Keratinocyte (primary cell): ENCODE data around the gene SH2B2. TPM values are rescaled to one million over a fixed set of nuclear protein-coding genes. Genes with fewer than 3 reads are reported as not detected.

Source experiments
- DNase-seq: peaks from one replicate; pipeline ENCODE4 v3.0.0-alpha.2; 2011; ENCODE audit warnings: low read depth, missing footprints, low spot score
- FAIRE-seq: peaks from 2 replicates; lab custom pipeline; 2011; peaks lifted over from hg19 to GRCh38; lab: Jason Lieb, UNC
- H2AFZ ChIP-seq: 2 replicates; pipeline ENCODE4 v1.6.0; 2012; ENCODE audit warnings: low read length, control low read depth, inconsistent platforms; ENCODE audit not compliant: control insufficient read depth
- H3K27ac ChIP-seq: 2 replicates; pipeline ENCODE4 v1.5.1; 2011; ENCODE audit warnings: low read length; ENCODE audit not compliant: control insufficient read depth, insufficient read depth
- H3K27me3 ChIP-seq: 3 replicates; pipeline ENCODE4 v1.6.0; 2011; ENCODE audit warnings: low read length; ENCODE audit not compliant: control insufficient read depth, insufficient read depth; ENCODE audit errors: extremely low read depth
- H3K36me3 ChIP-seq, 2 experiments: 2 replicates in 1 of 2; 3 replicates in 1 of 2; pipeline ENCODE4 v1.5.1; 2011; ENCODE audit warnings: low read length in 2 of 2, mild to moderate bottlenecking in 1 of 2; ENCODE audit not compliant: control insufficient read depth in 2 of 2, insufficient read depth in 2 of 2; ENCODE audit errors: extremely low read depth in 1 of 2
- H3K4me1 ChIP-seq: 3 replicates; pipeline ENCODE4 v1.5.1; 2011; ENCODE audit warnings: low read length; ENCODE audit not compliant: control insufficient read depth, insufficient read depth; ENCODE audit errors: extremely low read depth
- H3K4me2 ChIP-seq: 3 replicates; pipeline ENCODE4 v1.6.0; 2011; ENCODE audit warnings: low read depth, low read length; ENCODE audit not compliant: control insufficient read depth, insufficient read depth; ENCODE audit errors: extremely low read depth
- H3K4me3 ChIP-seq, 3 experiments: fragments of 200-600 bp in 1 of 3; sonication (generic) in 1 of 3; 2 replicates in 2 of 3; 3 replicates in 1 of 3; pipeline ENCODE4 v1.5.1; 2011 to 2016; ENCODE audit warnings: low read length in 3 of 3, mild to moderate bottlenecking in 3 of 3, control low read depth in 2 of 3, inconsistent platforms in 1 of 3, low read depth in 1 of 3, mixed read lengths in 1 of 3, mixed run types in 1 of 3, moderate library complexity in 1 of 3; ENCODE audit not compliant: control insufficient read depth in 2 of 3, insufficient read depth in 2 of 3; ENCODE audit errors: extremely low read depth in 1 of 3
- H3K79me2 ChIP-seq: 2 replicates; pipeline ENCODE4 v1.6.0; 2012; ENCODE audit warnings: low read length; ENCODE audit not compliant: control insufficient read depth, insufficient read depth
- H3K9ac ChIP-seq: 3 replicates; pipeline ENCODE4 v1.6.0; 2011; ENCODE audit warnings: low read length; ENCODE audit not compliant: control insufficient read depth, insufficient read depth; ENCODE audit errors: extremely low read depth
- H3K9me1 ChIP-seq: 3 replicates; pipeline ENCODE4 v1.6.0; 2011; ENCODE audit warnings: low read length; ENCODE audit not compliant: control insufficient read depth, insufficient read depth; ENCODE audit errors: extremely low read depth
- H3K9me3 ChIP-seq: 2 replicates; pipeline ENCODE4 v1.5.1; 2012; ENCODE audit warnings: low read depth, low read length; ENCODE audit not compliant: control insufficient read depth
- H4K20me1 ChIP-seq: 3 replicates; pipeline ENCODE4 v1.6.0; 2011; ENCODE audit warnings: low read length; ENCODE audit not compliant: control insufficient read depth, insufficient read depth; ENCODE audit errors: extremely low read depth
- EZH2 ChIP-seq: IDR thresholded peaks from one replicate; pipeline ENCODE4 v1.6.1; 2012; ENCODE audit warnings: inconsistent platforms, mild to moderate bottlenecking, low read length, moderate library complexity
- dilution Hi-C: fragments of 300-500 bp; cut with MboI; formaldehyde crosslinking; loops from one replicate; pipeline ENCODE4 v1.7.0; 2020; ENCODE audit warnings: low sequenced_read_pairs; ENCODE audit not compliant: extremely low pct_ligation_motif_present
- polyA plus RNA-seq, 5 experiments: library from polyadenylated mRNA; depleted of rRNA in 3 of 5; stranded (reverse) in 3 of 5; stranded (forward) in 1 of 5; unstranded in 1 of 5; fragments of >200 nt; gene quantifications; 1 replicate in 1 of 5; 2 replicates in 3 of 5; 3 replicates in 1 of 5; pipeline versions ENCODE4 v1.2.1 to v1.2.3, GENCODE V29; 2011 to 2012; ENCODE audit warnings: missing spikeins in 2 of 5, low read depth in 1 of 5, low replicate concordance in 1 of 5
- TF ChIP-seq, protein P1 (sequence below), 3 experiments: IDR thresholded peaks in 1 of 3; conservative IDR thresholded peaks in 1 of 3; optimal IDR thresholded peaks in 1 of 3; 2 replicates in 2 of 3; 3 replicates in 1 of 3; pipeline versions ENCODE3 to v1.5.1; 2011; ENCODE audit warnings: low read length in 3 of 3, mild to moderate bottlenecking in 3 of 3, moderate library complexity in 2 of 3, control low read depth in 1 of 3, inconsistent platforms in 1 of 3; ENCODE audit not compliant: insufficient read depth in 2 of 3; ENCODE audit errors: extremely low read depth in 1 of 3

SH2B2 gene
- polyA plus RNA-seq, 1 donor (not counting 4 experiments of a cell fraction or from before 2014, with no cell fraction given): 0.59 TPM

DNA sequence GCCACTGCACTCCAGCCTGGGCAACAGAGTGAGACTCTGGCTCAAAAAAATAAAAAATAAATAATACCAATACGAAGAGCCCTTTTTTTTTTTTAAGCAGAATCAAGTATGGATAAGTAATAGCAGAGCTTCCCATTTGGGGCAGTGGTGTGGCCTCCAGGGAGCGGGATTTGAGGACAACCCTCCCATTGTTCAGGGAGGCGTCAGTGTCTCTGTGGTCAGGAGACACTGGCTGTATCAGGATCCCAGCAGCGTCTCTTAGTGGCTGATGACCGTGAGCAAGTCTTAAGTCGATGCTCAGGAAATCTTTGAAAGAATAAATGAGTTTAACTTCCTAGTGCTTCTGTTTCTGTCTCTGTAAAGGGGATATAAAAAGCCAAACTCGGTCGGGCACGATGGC, 25.2 kb upstream of the SH2B2 start:
- TF ChIP-seq, protein P1, sequence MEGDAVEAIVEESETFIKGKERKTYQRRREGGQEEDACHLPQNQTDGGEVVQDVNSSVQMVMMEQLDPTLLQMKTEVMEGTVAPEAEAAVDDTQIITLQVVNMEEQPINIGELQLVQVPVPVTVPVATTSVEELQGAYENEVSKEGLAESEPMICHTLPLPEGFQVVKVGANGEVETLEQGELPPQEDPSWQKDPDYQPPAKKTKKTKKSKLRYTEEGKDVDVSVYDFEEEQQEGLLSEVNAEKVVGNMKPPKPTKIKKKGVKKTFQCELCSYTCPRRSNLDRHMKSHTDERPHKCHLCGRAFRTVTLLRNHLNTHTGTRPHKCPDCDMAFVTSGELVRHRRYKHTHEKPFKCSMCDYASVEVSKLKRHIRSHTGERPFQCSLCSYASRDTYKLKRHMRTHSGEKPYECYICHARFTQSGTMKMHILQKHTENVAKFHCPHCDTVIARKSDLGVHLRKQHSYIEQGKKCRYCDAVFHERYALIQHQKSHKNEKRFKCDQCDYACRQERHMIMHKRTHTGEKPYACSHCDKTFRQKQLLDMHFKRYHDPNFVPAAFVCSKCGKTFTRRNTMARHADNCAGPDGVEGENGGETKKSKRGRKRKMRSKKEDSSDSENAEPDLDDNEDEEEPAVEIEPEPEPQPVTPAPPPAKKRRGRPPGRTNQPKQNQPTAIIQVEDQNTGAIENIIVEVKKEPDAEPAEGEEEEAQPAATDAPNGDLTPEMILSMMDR (optimal IDR thresholded peaks at IDR 0.05 in 1 of 3, IDR thresholded peaks at IDR 0.05 in 1 of 3, conservative IDR thresholded peaks at IDR 0.05 in 1 of 3; ENCODE audit: extremely low read depth in 1 of 3, insufficient read depth in 2 of 3, low read length in 3 of 3): no peak
- TF ChIP-seq EZH2: no peak
- Histone ChIP-seq H4K20me1 (no peaks in the 10 kb centered on the region), H3K27ac (no peak overlapping the region), H3K4me1 (no peaks in the 10 kb centered on the region), H3K36me3 (no peaks in the 10 kb centered on the region), H3K9ac (no peak overlapping the region), H2AFZ (no peak overlapping the region), H3K9me3 (no peaks in the 10 kb centered on the region), H3K4me3 (no peak overlapping the region), H3K4me2 (no peak overlapping the region), H3K27me3 (no peaks in the 10 kb centered on the region), H3K79me2 (no peaks in the 10 kb centered on the region), H3K9me1 (no peaks in the 10 kb centered on the region)
- DNase-seq: no peak
- FAIRE-seq: no peak
- dilution Hi-C loops: no loop called here

DNA sequence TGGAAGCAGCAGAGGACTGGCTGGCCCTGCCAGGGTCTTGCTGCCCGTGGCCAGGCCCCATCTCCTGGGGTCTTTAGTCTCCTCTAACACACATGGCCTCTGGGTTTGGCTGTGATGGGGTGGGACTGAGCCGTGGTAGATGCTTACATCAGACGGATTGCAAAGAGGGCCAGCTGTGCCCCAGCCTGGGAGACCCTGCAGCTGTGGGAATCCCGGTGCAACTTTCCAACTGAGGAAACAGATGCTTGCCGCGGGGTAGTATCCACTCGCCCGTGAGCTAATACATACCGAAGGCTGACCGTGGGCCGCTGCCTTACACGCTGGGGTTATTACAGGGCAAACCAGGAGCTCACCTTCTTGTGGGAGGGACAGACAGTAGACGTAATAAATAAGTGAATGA, 24.1 kb upstream of the SH2B2 start:
- Histone ChIP-seq H2AFZ (no peak overlapping the region), H3K27ac (no peak overlapping the region), H3K4me2 (no peak overlapping the region), H3K79me2 (no peaks in the 10 kb centered on the region), H3K27me3 (no peaks in the 10 kb centered on the region), H3K9ac (no peak overlapping the region), H3K9me3 (no peaks in the 10 kb centered on the region), H3K36me3 (no peaks in the 10 kb centered on the region), H4K20me1 (no peaks in the 10 kb centered on the region), H3K4me3 (no peak overlapping the region), H3K9me1 (no peaks in the 10 kb centered on the region), H3K4me1 (no peaks in the 10 kb centered on the region)
- dilution Hi-C loops: no loop called here
- no peak for FAIRE-seq
- TF ChIP-seq, protein P1 (optimal IDR thresholded peaks at IDR 0.05 in 1 of 3, IDR thresholded peaks at IDR 0.05 in 1 of 3, conservative IDR thresholded peaks at IDR 0.05 in 1 of 3; ENCODE audit: extremely low read depth in 1 of 3, insufficient read depth in 2 of 3, low read length in 3 of 3): no peak
- DNase-seq: no peak
